Natural killer cell treated with Interleukin-12 subunit alpha and Interleukin-12 subunit beta and Interleukin-15 and Interleukin-18, amount 100 ng/mL, for 72 hours (primary cell): ENCODE results near the gene C6orf89. TPM values are rescaled to one million over a fixed set of nuclear protein-coding genes. Genes with fewer than 3 reads are reported as not detected.
A peak's percentile ranks its signal among the peaks of the same experiment; 100 is the strongest.

Source experiments
- ATAC-seq, 2 donors: fragments of 150-1000 bp; cut with Tn5 transposase in 1 of 2; sonication (Bioruptor Pico), chemical (Tn5 transposase) in 1 of 2; 2 replicates each; pipeline ENCODE4 v1.10.0; 2021
- DNase-seq: peaks from one replicate; pipeline ENCODE4 v3.0.0; 2022; ENCODE audit warnings: low spot score
- H3K27ac Mint-ChIP-seq, 2 donors: 1 replicate in 1 of 2; 2 replicates in 1 of 2; pipeline ENCODE4 v1.8.0; 2022; ENCODE audit warnings: mixed read lengths in 2 of 2, mild to moderate bottlenecking in 1 of 2, moderate library complexity in 1 of 2
- H3K27me3 Mint-ChIP-seq, 2 donors: 1 replicate in 1 of 2; 2 replicates in 1 of 2; pipeline ENCODE4 v1.8.0; 2022; ENCODE audit warnings: mixed read lengths in 2 of 2
- H3K36me3 Mint-ChIP-seq: one replicate; pipeline ENCODE4 v1.8.0; 2022; ENCODE audit warnings: mixed read lengths
- H3K4me1 Mint-ChIP-seq, 2 donors: 1 replicate in 1 of 2; 2 replicates in 1 of 2; pipeline ENCODE4 v1.8.0; 2022; ENCODE audit warnings: low read depth in 2 of 2, mixed read lengths in 2 of 2, mild to moderate bottlenecking in 1 of 2
- H3K4me3 Mint-ChIP-seq: one replicate; pipeline ENCODE4 v1.8.0; 2022; ENCODE audit warnings: mixed read lengths
- H3K9me3 Mint-ChIP-seq: 2 replicates; pipeline ENCODE4 v1.8.0; 2022; ENCODE audit warnings: mixed read lengths
- total RNA-seq, 2 donors: library from RNA; stranded (reverse); gene quantifications; one replicate each; pipeline ENCODE4 v1.2.3, GENCODE V29; 2022

C6orf89 gene
- total RNA-seq, 2 donors from 2014 or later: 40.4 to 44.4 TPM

GRCh38 chr6:36847152-36847551 lies 38.6 kb upstream of the C6orf89 start:
- Mint-ChIP-seq H3K9me3 (no peaks in the 10 kb centered on the region), H3K27me3 (peaks cover 0 to 2% of the 10 kb centered on the region in 2 donors), H3K4me3 (no peak overlapping the region), H3K36me3 (peaks cover 20% of the 10 kb centered on the region), H3K4me1 (no peaks in the 10 kb centered on the region), H3K27ac (no peak overlapping the region)
- DNase-seq (no peak), ATAC-seq (no peak)

DNA sequence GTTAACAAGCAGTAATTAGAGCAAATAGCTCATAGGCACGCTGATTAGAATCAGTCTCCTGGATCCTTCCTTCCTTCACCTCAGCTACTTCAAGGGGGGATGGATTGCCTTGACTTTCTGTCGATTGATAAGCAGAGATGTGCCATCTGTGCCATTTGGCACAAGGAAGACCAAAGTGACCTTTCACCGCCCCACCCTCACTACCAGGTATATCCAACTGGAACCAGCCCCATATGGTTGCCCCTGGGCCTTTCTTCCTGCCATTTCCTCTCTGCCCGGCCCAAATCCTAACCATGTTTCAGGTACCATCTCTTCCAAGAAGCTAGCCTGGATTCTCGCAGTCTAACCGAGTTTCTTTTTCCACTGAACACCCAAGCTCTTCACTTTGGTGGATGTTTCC lies 37.8 kb upstream of the C6orf89 start:
- peaks cover 26% of the 10 kb centered on the region for H3K36me3 Mint-ChIP-seq

DNA sequence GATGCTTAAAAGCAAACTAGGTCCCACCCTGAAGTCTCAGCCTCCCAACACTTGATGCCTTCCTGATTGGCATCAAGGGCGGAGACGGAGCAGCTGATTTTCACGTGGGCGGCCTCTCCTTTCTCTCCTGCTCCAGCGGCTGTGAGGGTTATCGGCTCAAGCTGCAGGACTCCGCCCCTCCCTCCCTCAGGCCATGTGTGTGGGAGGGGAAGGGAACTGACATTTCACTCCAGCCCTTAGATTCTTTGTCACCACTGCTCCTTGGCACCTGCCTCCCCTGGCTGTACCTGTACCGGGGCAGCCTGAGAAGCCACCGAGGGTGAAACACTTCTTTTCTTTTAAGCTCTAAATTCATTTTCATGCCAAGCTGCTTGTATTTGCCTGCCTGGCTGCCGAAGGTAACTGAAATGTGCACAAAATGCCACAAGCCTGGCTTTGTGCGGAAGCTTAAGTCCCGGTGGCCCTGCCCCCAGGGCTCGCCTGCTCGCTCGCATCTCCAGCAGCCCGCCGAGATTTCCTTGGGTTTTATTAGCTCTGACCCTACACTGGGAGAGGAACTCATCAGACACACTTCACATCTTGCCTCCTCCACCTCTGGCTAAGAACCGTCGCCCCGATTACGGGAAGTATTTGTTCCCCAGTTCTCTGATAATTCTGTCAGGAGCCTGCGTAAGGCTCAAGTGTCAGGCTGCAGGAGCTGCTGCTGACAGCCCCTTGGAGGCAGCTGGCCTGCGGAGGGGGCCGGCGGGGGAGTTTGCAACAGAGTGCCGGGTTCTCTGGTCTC lies 36.9 kb upstream of the C6orf89 start:
- ATAC-seq: no peak
- H3K27ac Mint-ChIP-seq: no peak overlapping the region
- peaks cover 0 to 2% of the 10 kb centered on the region in 2 donors for H3K27me3 Mint-ChIP-seq
- DNase-seq: no peak
- H3K4me1 Mint-ChIP-seq: peaks cover 5 to 9% of the 10 kb centered on the region in 2 donors
- H3K9me3 Mint-ChIP-seq: no peaks in the 10 kb centered on the region
- H3K4me3 Mint-ChIP-seq: no peak overlapping the region
- H3K36me3 Mint-ChIP-seq: peaks cover 34% of the 10 kb centered on the region

More for the DNA sequence above, 37.8 kb upstream of the C6orf89 start:
- ATAC-seq: no peak
- H3K4me3 Mint-ChIP-seq: no peak overlapping the region
- DNase-seq: no peak
- H3K9me3 Mint-ChIP-seq: no peaks in the 10 kb centered on the region
- peaks cover 1% of the 10 kb centered on the region in 2 donors for H3K4me1 Mint-ChIP-seq
- H3K27me3 Mint-ChIP-seq: peaks cover 0 to 2% of the 10 kb centered on the region in 2 donors
- no peak overlapping the region for H3K27ac Mint-ChIP-seq

GRCh38 chr6:36850021-36850420 lies 35.7 kb upstream of the C6orf89 start:
- peaks cover 43% of the 10 kb centered on the region for H3K36me3 Mint-ChIP-seq
- H3K27me3 Mint-ChIP-seq: peaks cover 0 to 2% of the 10 kb centered on the region in 2 donors
- H3K4me3 Mint-ChIP-seq: no peak overlapping the region
- no peak for DNase-seq
- H3K9me3 Mint-ChIP-seq: no peaks in the 10 kb centered on the region
- peaks cover 5 to 9% of the 10 kb centered on the region in 2 donors for H3K4me1 Mint-ChIP-seq
- no peak overlapping the region for H3K27ac Mint-ChIP-seq
- no peak for ATAC-seq

GRCh38 chr6:36851149-36851614 lies 34.6 kb upstream of the C6orf89 start:
- DNase-seq (no peak), ATAC-seq (no peak)
- Mint-ChIP-seq H3K4me1 (peaks cover 5 to 9% of the 10 kb centered on the region in 2 donors), H3K27ac (no peak overlapping the region), H3K27me3 (peaks cover 0 to 2% of the 10 kb centered on the region in 2 donors), H3K4me3 (no peak overlapping the region), H3K36me3 (peaks cover 43% of the 10 kb centered on the region), H3K9me3 (no peaks in the 10 kb centered on the region)

GRCh38 chr6:36851626-36852025 lies 34.1 kb upstream of the C6orf89 start:
- H3K27me3 Mint-ChIP-seq: peaks cover 0 to 2% of the 10 kb centered on the region in 2 donors
- DNase-seq: no peak
- no peak overlapping the region for H3K27ac Mint-ChIP-seq
- peaks cover 5 to 9% of the 10 kb centered on the region in 2 donors for H3K4me1 Mint-ChIP-seq
- H3K36me3 Mint-ChIP-seq: peaks cover 43% of the 10 kb centered on the region
- ATAC-seq: no peak
- H3K4me3 Mint-ChIP-seq: no peak overlapping the region
- H3K9me3 Mint-ChIP-seq: no peaks in the 10 kb centered on the region

GRCh38 chr6:36852481-36853147 lies 33.1 kb upstream of the C6orf89 start:
- ATAC-seq (no peak), DNase-seq (no peak)
- Mint-ChIP-seq H3K4me1 (peaks cover 5 to 9% of the 10 kb centered on the region in 2 donors), H3K4me3 (no peak overlapping the region), H3K9me3 (no peaks in the 10 kb centered on the region), H3K27ac (peak overlapping the region; percentile 21 to 44), H3K36me3 (peaks cover 43% of the 10 kb centered on the region), H3K27me3 (peaks cover 0 to 2% of the 10 kb centered on the region in 2 donors)

- ATAC-seq (peak in 1 of 2 donors; percentile 52), DNase-seq (no peak)
- Mint-ChIP-seq H3K9me3 (no peaks in the 10 kb centered on the region), H3K27me3 (peaks cover 0 to 2% of the 10 kb centered on the region in 2 donors), H3K4me3 (no peak overlapping the region), H3K27ac (peak overlapping the region; percentile 21 to 44), H3K4me1 (peaks cover 5 to 9% of the 10 kb centered on the region in 2 donors), H3K36me3 (peaks cover 43% of the 10 kb centered on the region)
Observed at GRCh38 chr6:36853325-36853724, 32.4 kb upstream of the C6orf89 start.

DNA sequence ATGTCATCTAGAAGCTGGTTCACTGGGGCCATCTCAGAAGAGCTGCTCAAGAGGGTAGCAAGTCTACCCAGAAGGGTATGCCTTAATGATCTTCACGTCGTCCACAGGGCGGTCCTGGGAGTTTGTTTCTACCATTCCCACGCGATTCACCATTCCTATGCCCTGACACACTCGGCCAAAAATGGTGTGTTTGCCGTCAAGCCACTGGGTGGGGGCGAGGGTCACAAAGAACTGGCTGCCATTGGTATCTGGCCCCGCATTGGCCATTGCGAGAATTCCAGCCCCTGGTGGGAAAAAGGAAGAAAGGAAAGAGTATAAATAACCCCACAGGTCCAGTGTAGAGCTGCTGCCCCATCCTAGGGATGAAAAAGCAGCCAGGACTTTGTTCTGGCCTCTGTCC lies 30.0 kb upstream of the C6orf89 start:
- no peak for ATAC-seq
- peaks cover 36% of the 10 kb centered on the region for H3K36me3 Mint-ChIP-seq

DNA sequence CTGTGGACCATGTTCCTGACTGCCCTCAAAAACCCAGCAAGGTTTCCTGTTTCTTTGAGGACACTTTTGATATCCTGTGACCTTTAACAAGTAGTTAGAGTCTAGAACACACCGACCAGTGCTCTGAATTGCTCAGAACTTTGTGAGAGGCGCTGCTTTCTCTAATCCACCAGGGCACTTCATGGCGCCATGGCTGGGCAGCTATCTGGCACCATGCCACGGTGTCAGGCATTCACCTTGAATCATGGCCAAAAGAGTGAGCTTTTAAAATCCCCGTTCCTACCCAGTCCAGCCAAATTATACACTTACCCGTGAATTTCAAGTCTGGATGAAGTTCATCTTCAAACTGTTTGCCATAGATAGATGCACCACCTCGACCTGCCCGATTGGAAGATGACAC lies 29.5 kb upstream of the C6orf89 start:
- Mint-ChIP-seq H3K4me1 (peaks cover 5 to 9% of the 10 kb centered on the region in 2 donors), H3K9me3 (no peaks in the 10 kb centered on the region), H3K36me3 (peaks cover 31% of the 10 kb centered on the region), H3K27me3 (no peaks in the 10 kb centered on the region), H3K4me3 (no peak overlapping the region), H3K27ac (peak overlapping the region in 1 of 2 donors; percentile 34)
- ATAC-seq (no peak), DNase-seq (no peak)

More for the DNA sequence above, 30.0 kb upstream of the C6orf89 start:
- Mint-ChIP-seq H3K4me3 (no peak overlapping the region), H3K27ac (no peak overlapping the region), H3K9me3 (no peaks in the 10 kb centered on the region), H3K27me3 (no peaks in the 10 kb centered on the region), H3K4me1 (peaks cover 5 to 9% of the 10 kb centered on the region in 2 donors)
- DNase-seq: no peak

- H3K36me3 Mint-ChIP-seq: peaks cover 23% of the 10 kb centered on the region
- no peaks in the 10 kb centered on the region for H3K9me3 Mint-ChIP-seq
Observed at GRCh38 chr6:36857325-36857724, 28.4 kb upstream of the C6orf89 start.

GRCh38 chr6:36858407-36858981 lies 27.3 kb upstream of the C6orf89 start:
- no peak overlapping the region for H3K27ac Mint-ChIP-seq
- H3K4me3 Mint-ChIP-seq: no peak overlapping the region
- H3K36me3 Mint-ChIP-seq: peaks cover 17% of the 10 kb centered on the region

More at GRCh38 chr6:36857325-36857724, 28.4 kb upstream of the C6orf89 start:
- Mint-ChIP-seq H3K27ac (no peak overlapping the region), H3K4me3 (no peak overlapping the region), H3K27me3 (no peaks in the 10 kb centered on the region), H3K4me1 (peaks cover 5 to 9% of the 10 kb centered on the region in 2 donors)
- ATAC-seq (no peak), DNase-seq (no peak)

GRCh38 chr6:36860126-36860525 lies 25.6 kb upstream of the C6orf89 start:
- Mint-ChIP-seq H3K9me3 (no peaks in the 10 kb centered on the region), H3K4me3 (no peak overlapping the region), H3K27me3 (no peaks in the 10 kb centered on the region), H3K27ac (no peak overlapping the region), H3K4me1 (peaks cover 16 to 20% of the 10 kb centered on the region in 2 donors), H3K36me3 (peaks cover 15% of the 10 kb centered on the region)
- DNase-seq (no peak), ATAC-seq (no peak)

More at GRCh38 chr6:36858407-36858981, 27.3 kb upstream of the C6orf89 start:
- DNase-seq: no peak
- Mint-ChIP-seq H3K9me3 (no peaks in the 10 kb centered on the region), H3K27me3 (no peaks in the 10 kb centered on the region), H3K4me1 (peaks cover 4 to 10% of the 10 kb centered on the region in 2 donors)
- ATAC-seq: no peak
